GM19035 (cell line): ENCODE measurements around the gene FADS2.

ENCODE experiments used
- ATAC-seq: cut with Tn5 transposase; IDR thresholded peaks from one replicate; pipeline ENCODE4 v1.9.1; 2021; ENCODE audit not compliant: unreplicated experiment

Gene FADS2

DNA sequence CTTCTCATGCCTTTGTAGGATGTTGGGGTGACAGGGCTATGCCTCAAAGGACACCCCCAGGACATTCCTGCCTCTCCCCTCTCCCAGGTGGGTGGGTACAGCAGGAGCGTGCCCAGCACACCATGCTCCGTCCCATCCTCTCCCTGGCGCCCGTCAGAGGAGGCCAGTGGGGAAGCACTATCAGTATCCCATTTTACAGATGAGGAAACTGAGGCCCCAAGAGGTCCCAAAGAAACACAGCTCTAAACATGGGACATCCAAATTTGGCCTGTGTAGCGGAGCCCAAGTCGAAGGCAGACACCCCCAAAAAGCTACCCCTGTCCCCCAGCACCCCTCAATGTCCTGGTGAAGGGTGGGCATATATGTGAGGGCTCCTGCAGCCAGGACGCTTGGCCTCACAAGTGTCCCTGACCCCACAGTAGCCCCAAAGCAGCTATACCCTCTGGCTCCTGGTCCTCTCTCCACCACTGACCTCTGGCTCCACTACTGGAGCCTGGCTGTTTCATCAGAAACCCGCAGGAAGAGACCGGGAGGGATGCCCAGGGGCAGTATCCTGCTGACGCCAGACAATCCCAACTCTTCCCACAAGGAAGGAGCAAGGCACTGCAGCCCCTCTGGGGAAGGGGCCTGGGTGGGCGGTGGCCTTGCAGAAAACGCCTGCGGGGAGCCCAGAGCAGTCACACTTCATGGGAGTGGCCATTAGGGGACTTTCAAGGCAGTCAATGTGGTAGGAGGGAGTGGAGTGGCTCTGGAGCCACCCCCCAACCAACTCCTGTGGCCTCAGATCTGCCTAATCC lies 57.9 kb downstream of the FADS2 start:
- ATAC-seq = no peak

DNA sequence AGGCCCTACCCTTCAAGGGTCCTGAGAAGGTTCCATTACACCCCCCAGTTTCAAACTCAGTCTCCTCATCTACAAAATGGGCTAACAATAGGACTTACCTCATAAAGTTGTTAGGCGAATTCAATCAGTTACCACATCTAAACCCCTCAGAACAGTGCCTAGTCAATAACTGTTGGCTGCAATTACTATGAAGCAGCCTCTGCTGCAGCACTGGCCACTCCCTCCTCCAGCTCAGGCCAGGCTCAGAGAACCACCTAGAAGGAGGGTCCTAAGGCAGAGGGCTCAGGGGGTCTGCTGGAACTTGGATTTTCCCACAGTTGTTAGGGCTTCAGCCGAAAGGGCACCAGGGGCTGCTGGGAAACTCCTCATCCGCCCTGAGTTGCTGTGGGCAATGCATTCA lies 58.5 kb downstream of the FADS2 start:
- no peak for ATAC-seq

DNA sequence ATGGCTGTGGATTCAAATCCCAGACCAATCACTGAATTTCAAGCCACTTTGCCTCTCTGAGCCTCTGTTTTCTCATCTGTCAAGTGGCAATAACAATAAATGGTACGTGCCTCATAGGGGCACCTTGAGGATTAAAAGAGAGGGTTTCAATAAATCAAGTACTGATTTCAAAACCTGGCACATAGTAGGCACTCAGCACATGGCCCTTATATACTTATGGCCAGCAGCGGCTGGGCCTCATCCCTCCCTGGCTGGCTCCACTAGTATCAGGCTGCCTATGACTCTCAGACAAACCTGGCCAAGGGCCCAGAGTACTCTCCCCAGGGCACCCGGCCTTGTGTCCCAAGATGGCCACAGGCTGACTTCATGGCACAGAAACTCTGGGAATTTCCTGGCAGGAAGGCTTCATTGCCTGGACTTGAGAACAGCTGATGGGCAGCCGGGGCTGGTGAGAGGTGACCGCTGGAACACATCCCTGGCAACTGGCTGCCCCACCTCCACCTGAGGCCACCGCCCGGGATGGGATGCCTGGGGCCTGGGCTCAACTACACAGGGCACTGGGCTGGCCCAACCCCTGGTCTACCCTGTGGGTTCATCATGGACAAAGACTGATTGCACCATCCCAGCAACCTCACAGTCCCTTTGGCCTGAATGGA lies 59.9 kb downstream of the FADS2 start:
- ATAC-seq = no peak

DNA sequence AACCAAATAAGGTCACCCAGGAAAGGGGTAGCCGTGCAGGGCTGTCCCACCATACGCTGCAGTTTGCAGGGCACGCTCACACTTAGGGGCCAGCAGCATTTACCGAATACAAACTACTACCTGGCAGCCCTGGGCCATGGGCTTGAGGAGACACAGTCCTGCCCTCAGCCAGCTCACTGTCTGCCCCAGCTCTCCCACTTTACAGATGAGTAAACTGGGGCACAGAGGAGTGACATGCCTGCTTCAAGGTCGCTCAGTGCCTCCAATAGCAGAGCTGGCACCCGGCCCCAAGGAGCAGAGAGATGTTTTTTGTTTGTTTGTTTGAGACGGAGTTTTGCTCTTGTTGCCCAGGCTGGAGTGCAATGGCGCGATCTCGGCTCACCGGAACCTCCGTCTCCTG lies 60.5 kb downstream of the FADS2 start:
- no peak for ATAC-seq

DNA sequence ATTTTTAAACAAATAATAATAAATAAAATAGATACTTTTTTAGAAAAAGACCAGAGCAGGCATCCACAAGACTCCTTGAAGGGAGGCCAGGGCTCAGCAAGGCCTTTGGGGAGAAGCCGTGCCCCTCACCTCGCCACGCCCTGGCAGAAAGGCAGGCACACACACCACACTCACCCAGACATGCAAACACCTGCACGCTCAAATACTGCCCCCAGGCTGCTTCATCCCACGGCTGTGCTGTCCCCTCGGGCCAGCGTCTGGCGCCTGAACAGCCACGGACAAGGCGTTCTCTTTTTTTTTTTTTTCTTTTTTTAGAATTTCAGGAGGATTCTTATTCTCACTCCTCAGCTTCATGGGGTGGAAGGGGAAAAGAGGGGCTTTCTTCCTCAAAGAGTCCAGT lies 61.7 kb downstream of the FADS2 start:
- ATAC-seq = no peak

DNA sequence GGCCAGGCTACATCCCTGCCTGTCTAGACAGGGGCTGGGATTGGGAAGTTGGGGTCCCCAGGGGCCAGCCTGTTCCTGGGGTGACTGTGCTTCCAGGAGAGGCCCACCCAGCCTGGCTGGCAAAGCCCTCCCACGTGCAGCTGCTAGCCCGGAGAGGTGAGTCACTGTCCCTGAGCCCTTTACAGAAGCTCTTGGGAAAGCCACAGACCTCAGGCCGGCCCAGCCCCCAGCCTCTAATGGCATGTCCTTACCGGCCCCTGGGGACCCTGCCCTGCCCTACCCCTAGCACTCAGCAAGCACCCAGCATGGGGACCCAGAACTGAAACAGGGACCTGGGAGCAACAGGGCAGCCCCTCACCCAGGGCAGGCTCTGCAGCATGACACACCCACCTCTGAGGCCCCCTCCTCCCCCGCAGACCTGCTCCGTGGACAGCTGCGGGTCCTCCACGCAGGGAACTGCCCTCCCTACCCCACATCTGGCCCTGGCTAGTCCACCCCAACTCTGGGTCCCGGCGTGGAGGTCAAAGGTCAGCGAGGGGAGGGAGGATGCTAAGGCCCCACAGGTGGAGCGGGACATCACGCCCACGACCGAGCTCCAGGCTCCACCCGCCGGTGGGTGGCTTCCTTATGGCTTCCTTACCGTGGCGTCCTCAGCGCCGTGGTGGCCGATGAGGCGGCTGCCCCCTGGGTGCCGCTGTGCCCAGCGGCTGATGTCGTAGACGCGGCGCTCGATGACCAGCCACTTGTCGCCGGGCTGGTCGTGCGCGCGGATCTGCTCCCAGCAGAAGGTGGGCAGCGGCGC lies 62.6 kb downstream of the FADS2 start:
- peak; percentile 23 for ATAC-seq

DNA sequence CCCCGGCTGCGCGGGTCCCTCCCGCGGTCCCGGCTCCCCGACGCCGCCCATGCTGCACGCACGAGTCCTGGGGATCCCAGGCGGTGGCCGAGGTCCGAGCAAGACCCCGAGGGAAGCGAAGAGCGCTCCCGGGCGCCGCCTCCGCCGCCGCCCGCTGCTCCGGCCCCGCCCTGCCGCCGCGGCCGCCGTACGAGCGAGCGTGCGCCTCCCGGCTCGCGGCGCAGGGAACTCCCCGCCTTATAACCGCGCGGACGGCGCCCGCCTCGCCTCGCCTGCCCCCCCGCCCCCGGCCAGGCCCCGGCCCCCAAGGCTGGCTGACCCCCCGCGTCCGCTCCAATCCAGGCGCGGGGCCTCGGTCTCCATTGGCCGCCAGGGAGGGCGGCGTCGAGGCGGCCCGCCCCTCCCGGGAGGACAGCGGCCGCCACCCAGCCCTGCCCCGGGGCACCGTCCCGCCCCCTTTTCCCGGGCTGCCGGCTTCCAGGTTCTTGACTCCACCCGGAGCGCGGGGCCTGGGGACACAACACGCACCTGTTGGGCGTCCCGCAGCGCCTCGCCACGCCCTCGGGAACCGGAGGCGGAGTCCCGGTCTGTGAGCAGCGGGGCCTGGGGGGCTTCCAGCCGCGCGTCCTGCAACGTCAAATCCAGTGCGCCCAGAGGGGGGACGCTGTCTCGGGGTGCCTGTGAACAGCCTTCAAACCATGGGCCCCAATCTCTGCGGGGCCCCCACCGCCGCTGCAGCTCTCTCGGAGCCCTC lies 63.4 kb downstream of the FADS2 start, which contains the start of gene FADS3:
Gene FADS3 (minus strand): TSS at position 215 of the 754 bp plus-strand sequence. CDS start 164 bp downstream, at position 51.
- ATAC-seq = peak; percentile 64

DNA sequence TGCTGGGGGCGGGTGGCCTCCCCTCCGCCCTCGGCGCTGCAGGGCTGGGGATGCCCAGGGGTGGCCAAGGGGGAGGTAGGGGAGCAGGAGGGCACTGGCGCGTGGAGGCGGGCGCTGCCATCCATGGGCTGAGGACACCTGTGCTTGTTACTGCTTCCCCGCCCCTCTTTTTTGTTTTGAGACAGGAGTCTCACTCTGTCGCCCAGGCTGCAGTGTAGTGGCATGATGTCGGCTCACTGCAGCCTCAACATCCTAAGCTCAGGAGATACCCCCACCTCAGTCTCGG lies 63.9 kb downstream of the FADS2 start:
- no peak for ATAC-seq

DNA sequence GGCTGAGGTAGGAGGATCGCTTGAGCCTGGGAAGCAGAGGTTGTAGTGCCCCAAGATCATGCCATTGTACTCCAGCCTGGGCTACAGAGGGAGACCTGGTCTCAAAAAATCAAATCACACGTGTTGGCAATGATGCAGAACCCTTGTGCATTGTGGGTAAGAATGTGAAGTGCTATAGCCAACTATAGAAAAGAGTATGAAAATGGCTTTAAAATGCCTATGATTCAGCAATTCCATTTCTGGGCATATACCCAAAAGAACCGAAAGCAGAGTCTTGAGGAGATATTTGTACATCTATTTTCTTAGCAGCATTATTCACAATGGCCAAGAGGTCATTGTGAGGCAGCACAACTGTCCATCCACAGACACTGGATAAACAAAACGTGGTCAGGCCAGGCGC lies 65.9 kb downstream of the FADS2 start:
- no peak for ATAC-seq

DNA sequence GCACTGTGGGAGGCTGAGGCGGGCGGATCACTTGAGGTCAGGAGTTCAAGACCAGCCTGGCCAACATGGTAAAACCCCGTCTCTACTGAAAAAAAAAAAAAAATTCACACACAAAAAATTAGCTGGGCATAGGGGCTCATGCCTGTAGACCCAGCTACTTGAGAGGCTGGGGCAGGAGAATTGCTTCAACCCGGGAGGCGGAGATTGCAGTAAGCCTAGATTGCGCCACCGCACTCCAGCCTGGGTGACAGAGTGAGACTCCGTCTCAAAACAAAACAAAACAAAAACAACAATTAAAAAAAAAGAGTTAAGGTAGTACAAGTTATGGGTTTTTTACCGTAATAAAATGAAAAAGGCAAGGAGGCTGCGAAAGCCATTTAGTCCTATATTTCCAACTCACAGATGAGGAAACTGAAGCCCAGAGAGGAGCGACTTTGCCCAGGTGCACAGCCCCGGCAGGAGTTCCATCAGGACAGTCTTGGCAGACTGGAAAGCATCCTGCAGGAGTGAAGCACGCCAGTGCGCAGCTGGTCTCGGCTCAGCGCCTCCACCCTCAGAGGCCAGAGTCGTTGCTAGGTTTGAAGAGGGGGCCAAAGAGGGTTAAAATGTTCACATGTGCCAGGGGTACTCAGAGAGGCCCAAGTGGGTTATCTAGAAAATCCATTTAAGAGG lies 67.1 kb downstream of the FADS2 start:
- no peak for ATAC-seq

DNA sequence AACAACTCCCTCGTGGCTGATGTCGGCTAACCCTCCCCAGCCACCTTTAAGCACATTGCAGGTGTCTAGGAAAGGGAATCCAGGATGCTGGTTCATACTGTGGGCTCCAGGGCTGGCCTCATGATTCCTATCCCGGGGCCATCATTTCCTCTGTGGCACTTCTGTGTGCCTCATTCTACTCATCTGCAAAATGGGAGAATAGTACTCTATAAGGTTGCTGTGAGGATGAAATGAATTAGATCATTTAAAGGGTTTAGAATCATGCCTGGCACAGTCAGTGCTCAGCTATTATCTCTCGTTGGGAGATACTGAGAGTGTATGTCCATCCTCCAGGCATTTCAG lies 67.6 kb downstream of the FADS2 start:
- ATAC-seq = no peak

DNA sequence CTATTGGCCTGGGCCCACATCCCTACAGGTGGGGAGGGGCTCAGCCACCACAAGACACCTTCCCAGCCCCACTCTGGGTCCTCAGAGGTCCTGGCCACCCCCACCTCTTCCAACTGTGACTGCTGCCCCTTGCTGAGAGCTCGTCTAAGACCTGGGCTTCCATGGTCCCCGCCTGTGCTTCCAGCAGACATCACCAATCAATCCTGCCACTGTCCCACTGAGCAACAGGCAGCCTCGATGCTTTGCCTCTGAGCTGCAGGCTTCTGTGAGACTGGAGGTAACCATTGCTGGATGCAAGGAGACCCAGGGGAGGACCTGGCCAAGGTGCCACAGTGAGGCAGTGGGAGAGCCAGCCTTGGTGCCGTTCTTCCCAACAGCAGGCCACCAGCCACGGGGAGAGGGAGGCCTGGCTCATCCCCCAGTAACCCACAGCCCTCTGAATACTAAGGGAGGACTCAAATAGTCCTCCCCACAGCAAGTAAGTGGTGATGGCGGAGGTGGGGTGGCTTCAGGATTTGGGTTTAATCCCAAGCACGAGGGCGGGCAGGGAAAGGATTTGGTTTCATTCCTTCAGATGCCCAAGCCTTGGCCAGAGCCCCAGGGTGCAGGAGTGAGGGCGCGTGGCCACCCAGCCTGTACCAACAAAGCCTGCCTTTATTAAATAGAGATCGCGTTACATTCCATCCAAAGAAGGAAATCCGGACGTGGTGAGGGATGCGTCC lies 68.7 kb downstream of the FADS2 start:
- ATAC-seq = no peak

DNA sequence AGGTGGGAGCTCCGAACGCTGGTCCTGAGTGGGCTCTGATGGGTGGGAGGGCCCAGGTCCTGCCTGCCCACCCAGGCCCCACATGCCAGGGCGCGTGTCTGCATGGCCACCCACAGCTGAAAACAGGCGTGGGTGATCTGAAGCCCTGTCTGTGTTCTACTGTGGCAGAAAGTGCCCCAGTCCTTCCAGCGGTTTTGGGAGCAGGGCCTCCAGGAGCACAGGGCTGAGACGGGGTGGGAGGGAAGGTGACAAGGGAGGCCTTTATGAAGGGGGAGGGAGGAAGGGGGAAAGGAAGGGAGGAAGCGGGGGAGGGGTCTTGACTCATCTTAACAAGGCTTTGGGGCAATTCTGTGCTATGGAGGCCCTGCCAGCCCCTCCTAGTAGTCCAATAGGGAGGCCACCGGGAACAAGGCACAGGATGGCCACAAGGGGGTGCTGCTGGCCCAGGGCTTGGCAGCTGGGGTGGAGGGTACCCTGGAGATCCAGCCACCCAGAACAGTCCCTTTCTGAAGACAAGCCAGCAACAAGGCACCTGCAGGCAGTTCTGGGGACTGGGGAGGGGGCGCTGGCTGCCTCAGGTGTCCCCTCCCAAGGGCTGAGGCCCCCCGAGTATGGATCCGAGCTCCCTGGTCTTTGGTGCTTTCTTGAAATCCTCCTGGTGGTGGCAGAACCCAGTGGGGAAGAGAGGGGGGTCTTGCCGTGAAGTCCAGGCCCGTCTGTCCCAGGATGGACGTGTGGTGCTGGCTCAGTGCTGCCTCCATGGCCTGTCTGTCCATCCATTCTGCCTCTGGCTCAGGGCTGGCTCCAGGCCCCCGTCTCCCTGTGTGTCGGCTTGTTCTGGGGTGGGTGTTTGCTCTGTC lies 69.5 kb downstream of the FADS2 start:
- no peak for ATAC-seq

DNA sequence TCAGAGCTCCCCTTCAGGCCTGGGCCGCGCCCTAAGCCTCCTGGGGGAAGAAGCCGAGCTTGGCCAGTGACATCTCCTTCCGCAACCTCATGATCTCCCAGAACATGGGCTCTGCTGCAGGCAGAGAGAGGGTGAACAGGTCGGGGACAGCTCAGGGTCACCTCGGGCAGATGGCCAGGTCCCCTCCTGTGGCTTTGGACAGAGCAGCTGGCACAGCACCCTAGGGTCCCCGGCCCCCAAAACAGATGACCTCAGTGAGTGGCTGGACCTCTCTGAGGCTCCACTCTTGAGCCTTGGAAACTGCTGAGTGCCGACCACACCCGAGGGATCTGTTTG lies 70.1 kb downstream of the FADS2 start:
- no peak for ATAC-seq

DNA sequence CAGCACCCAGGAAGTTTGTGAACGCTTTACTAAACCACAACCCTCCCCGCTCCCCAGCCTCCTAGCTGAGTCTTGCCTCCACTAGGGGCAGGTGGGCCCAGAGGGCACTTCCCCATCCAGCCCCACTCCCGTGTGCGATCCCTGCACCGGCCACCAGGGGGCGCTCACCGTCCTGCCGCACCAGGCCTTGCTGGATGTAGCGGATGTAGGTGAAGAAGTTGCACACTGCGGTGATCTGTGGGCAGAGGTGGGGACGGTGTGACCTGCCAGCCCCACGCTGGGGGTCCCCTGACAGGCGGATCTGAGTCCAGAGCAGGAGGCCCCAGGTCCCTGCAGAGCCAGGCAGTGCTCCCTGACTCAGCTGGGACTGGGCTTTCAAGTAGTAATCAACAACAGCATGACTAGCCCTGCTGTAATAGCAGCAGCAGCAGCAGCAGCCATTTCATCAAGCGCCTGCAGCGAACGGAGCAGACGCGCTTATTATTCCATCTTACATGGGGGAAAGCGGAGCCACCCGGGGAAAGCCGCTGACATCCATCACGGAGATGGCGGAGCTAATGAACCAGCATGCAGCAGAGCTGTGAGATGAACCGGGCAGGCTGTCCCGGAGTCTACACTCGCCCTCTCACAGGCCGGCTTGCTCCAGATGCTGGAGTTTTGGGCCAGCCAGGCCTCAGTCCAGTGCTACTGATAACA lies 71.2 kb downstream of the FADS2 start:
- ATAC-seq = peak; percentile 75

DNA sequence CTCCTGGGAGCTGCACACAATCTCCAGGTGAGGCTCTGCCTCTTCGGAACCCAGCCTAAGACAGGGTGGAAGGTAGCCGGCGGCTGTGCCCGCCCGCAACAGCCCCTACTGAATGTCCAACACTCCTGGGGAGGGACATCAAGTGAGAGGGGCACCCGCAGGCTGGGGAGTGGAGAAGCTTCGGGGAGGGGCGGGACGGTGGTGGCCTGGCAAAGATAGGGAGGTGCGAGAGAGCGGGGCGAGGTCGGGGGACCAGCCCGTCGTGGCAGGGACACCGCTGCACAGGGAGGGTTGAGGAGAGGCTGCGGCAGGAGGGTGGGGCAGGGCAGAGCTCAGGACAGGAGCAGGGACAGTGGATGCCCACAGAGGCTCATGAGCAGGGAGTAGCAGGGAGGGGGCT lies 72.2 kb downstream of the FADS2 start:
- no peak for ATAC-seq

DNA sequence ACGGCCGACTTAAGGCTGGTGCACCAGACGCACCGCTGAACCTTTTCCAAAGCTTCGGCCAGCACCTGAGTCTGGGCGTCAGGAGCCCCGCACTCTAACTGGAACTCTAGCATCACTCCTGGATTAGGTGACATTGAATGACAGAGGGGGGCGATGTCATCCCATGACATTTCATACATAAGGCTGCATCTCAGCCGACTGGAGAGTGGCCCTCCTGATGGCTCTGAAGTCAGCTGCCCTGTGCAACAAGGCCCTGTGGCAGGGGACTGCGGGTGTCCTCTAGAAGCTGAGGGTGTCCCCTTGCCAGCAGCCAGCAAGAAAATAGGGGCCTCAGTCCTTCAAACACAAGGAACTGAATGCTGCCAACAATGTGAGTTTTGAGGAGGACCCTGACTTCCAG lies 73.3 kb downstream of the FADS2 start:
- ATAC-seq = no peak

DNA sequence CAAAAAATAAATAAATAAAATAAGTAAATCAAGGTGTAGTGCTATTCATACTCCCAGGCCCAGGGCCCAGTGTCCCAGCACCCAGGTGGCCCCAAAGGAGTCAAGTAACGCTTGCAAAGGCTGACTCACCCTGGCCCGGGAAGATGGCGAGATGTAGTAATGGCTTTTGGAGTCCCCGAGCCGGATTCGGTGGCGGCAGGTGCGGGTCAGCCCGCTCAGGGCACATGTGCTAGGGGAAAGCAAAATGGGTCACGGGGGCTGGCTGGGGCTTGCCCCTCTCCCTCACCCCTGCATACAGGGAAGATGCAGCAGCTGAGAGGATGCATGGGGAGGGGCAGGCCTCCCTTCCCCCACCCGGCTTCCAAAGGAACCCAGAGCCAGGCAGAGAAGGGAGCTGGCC lies 74.2 kb downstream of the FADS2 start:
- no peak for ATAC-seq

DNA sequence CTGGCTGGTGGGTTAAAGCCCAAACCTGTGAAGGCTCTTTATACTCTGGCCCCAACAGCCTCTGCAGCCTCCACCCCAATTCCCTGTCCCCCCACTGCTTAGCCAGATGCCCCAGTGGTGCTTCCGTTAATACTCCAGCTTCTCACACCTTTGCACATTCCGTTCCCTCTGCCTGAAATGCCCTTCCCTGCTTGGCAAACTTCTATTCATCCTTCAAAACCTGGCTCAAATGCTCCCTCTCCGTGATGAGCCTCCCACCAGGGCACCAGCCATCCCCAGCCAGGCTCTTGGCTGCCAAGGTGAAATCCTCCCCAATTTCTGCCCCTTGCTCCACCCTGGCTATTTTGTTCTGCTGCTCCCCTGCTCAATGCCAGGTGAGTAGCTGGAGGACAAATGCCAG lies 75.7 kb downstream of the FADS2 start:
- no peak for ATAC-seq
